HepG2 (cell line): ENCODE data around the gene SLC35B2. TPM values are rescaled to one million over a fixed set of nuclear protein-coding genes. Genes with fewer than 3 reads are reported as not detected.

ENCODE experiments used
- ATAC-seq: fragments of 200-7000 bp; cut with Tn5 transposase; 3 replicates; pipeline ENCODE4 v1.9.1; 2020; ENCODE audit warnings: mild to moderate bottlenecking, moderate library complexity
- BruUV-seq: library from RNA; stranded (reverse); fragments of 400-500 nt; replicated peaks from 2 replicates; lab custom pipeline; 2021; lab: Mats Ljungman, UMichigan
- CTCF ChIA-PET: fragments of 300-600 bp; formaldehyde crosslinking; extraction: SDS; loops from one replicate; lab custom pipeline; 2021; ENCODE audit warnings: low total read pairs, inconsistent platforms, low intra/inter-chr PET ratio; lab: Yijun Ruan, JAX
- POLR2A ChIA-PET: fragments of 350-600 bp; sonication (Branson Sonifier 250); formaldehyde crosslinking; loops from one replicate; lab custom pipeline; 2020; ENCODE audit warnings: antibody characterized with exemption, inconsistent platforms; lab: Yijun Ruan, JAX
- DNase-seq: peaks from one replicate; pipeline ENCODE4 v3.0.0-alpha.2; 2015; ENCODE audit warnings: low spot score
- FAIRE-seq: peaks from 3 replicates; lab custom pipeline; 2011; peaks lifted over from hg19 to GRCh38; lab: Jason Lieb, UNC
- H2AFZ ChIP-seq: one replicate; pipeline ENCODE4 v1.6.1; 2011; ENCODE audit warnings: low read length, inconsistent platforms
- H3K27ac ChIP-seq: fragments of 300-600 bp; 3 replicates; pipeline ENCODE4 v1.8.0; 2011; ENCODE audit warnings: mixed run types, mild to moderate bottlenecking, mixed read lengths, low read length, inconsistent platforms; ENCODE audit not compliant: insufficient read depth; ENCODE audit errors: extremely low read length
- H3K27me3 ChIP-seq, 2 experiments: fragments of 200-600 bp in 1 of 2; 2 replicates in 1 of 2; 3 replicates in 1 of 2; pipeline versions ENCODE4 v1.6.0 to v1.8.0; 2011; ENCODE audit warnings: low read length in 2 of 2, mild to moderate bottlenecking in 2 of 2, moderate library complexity in 2 of 2, inconsistent platforms in 1 of 2; ENCODE audit not compliant: insufficient read depth in 2 of 2, control insufficient read depth in 1 of 2
- H3K36me3 ChIP-seq, 2 experiments: fragments of 200-600 bp in 1 of 2; replicated peaks in 1 of 2; 2 replicates in 1 of 2; 3 replicates in 1 of 2; pipeline versions ENCODE4 v1.5.1 to v1.8.0; 2011; ENCODE audit warnings: low read length in 2 of 2, inconsistent platforms in 1 of 2; ENCODE audit not compliant: insufficient read depth in 2 of 2, control insufficient read depth in 1 of 2
- H3K4me1 ChIP-seq: 2 replicates; pipeline ENCODE4 v1.5.1; 2012; ENCODE audit warnings: low read length, inconsistent platforms; ENCODE audit not compliant: insufficient read depth
- H3K4me2 ChIP-seq: 2 replicates; pipeline ENCODE4 v1.6.0; 2011; ENCODE audit warnings: low read depth, low read length, inconsistent platforms
- H3K4me3 ChIP-seq, 3 experiments: fragments of 200-600 bp in 1 of 3; sonication (generic), shearing (Covaris generic) in 1 of 3; replicated peaks in 1 of 3; 2 replicates each; pipeline ENCODE4 v1.5.1; 2011 to 2016; ENCODE audit warnings: low read length in 3 of 3, inconsistent platforms in 2 of 3, low read depth in 2 of 3, mild to moderate bottlenecking in 2 of 3, control low read depth in 1 of 3, mixed read lengths in 1 of 3; ENCODE audit not compliant: insufficient read depth in 1 of 3
- H3K79me2 ChIP-seq: one replicate; pipeline ENCODE4 v1.6.1; 2011; ENCODE audit warnings: low read length, inconsistent platforms; ENCODE audit not compliant: insufficient read depth
- H3K9ac ChIP-seq: 2 replicates; pipeline ENCODE4 v1.6.0; 2011; ENCODE audit warnings: mild to moderate bottlenecking, low read depth, low read length, inconsistent platforms; ENCODE audit not compliant: insufficient read depth
- H3K9me3 ChIP-seq: 2 replicates; pipeline ENCODE4 v1.5.1; 2012; ENCODE audit warnings: mild to moderate bottlenecking, low read length
- H4K20me1 ChIP-seq: 2 replicates; pipeline ENCODE4 v1.6.0; 2011; ENCODE audit warnings: inconsistent platforms, mild to moderate bottlenecking, low read length, moderate library complexity; ENCODE audit not compliant: insufficient read depth
- AKAP8 ChIP-seq: sonication (generic); formaldehyde crosslinking; IDR thresholded peaks from 2 replicates; pipeline ENCODE4 v1.5.1; 2020; ENCODE audit warnings: mild to moderate bottlenecking, missing genetic modification reagents
- HNRNPUL1 ChIP-seq: fragments of 200-400 bp; formaldehyde crosslinking; IDR thresholded peaks from 2 replicates; pipeline ENCODE4 v1.6.1; 2017; ENCODE audit warnings: low read depth, mild to moderate bottlenecking, low read length, moderate library complexity
- IKZF1 ChIP-seq: fragments of 450-650 bp; IDR thresholded peaks from 2 replicates; pipeline ENCODE4 v1.7.1; 2016
- JDP2 ChIP-seq: sonication (generic); formaldehyde crosslinking; IDR thresholded peaks from 2 replicates; pipeline ENCODE4 v1.8.1; 2022; ENCODE audit warnings: missing genetic modification reagents, borderline replicate concordance
- MZF1 ChIP-seq: sonication (generic); formaldehyde crosslinking; IDR thresholded peaks from 2 replicates; pipeline ENCODE4 v1.8.1; 2023; ENCODE audit warnings: mild to moderate bottlenecking, missing genetic modification reagents, borderline replicate concordance
- NFATC3 ChIP-seq: sonication (generic); formaldehyde crosslinking; IDR thresholded peaks from 2 replicates; pipeline ENCODE4 v1.5.1; 2020; ENCODE audit warnings: mild to moderate bottlenecking, missing genetic modification reagents
- POLR2AphosphoS2 ChIP-seq: IDR thresholded peaks from 2 replicates; pipeline ENCODE4 v1.6.1; 2011; ENCODE audit warnings: low read depth, low read length, improper control_type of control experiment
- POLR2AphosphoS5 ChIP-seq: IDR thresholded peaks from 2 replicates; pipeline ENCODE4 v1.6.1; 2012; ENCODE audit warnings: low read depth, low read length
- SP5 ChIP-seq: IDR thresholded peaks from 2 replicates; pipeline ENCODE4 v1.6.1; 2016; ENCODE audit warnings: low read depth, borderline replicate concordance
- ZBTB20 ChIP-seq: sonication (generic); formaldehyde crosslinking; IDR thresholded peaks from 2 replicates; pipeline ENCODE4 v1.8.1; 2023; ENCODE audit warnings: missing genetic modification reagents, low read depth, mild to moderate bottlenecking, borderline replicate concordance
- ZNF235 ChIP-seq: sonication (generic); formaldehyde crosslinking; IDR thresholded peaks from 2 replicates; pipeline ENCODE4 v1.8.1; 2023; ENCODE audit warnings: mild to moderate bottlenecking, missing genetic modification reagents, borderline replicate concordance
- ZNF589 ChIP-seq: sonication (generic); formaldehyde crosslinking; conservative IDR thresholded peaks from 2 replicates; pipeline ENCODE4 v1.8.0; 2022; ENCODE audit warnings: mild to moderate bottlenecking, moderate library complexity, missing genetic modification reagents
- ZNF782 ChIP-seq: sonication (generic); formaldehyde crosslinking; IDR thresholded peaks from 2 replicates; pipeline ENCODE4 v1.4.0; 2020; ENCODE audit warnings: missing genetic modification reagents, mild to moderate bottlenecking, borderline replicate concordance
- WGBS: methylation state at CpG from one replicate; pipeline ENCODE4 v1.1.6; 2017; ENCODE audit warnings: low lambda C conversion rate; 5-methylcytosine and 5-hydroxymethylcytosine counted together
- in situ Hi-C: cut with HindIII; loops from 2 replicates; pipeline ENCODE4 v1.10.0; 2017; ENCODE audit warnings: low pct_unique_long_range_greater_than_20kb; ENCODE audit not compliant: extremely low pct_ligation_motif_present
- intact Hi-C: fragments of 100-400 bp; cut with micrococcal nuclease; formaldehyde crosslinking; loops from one replicate; pipeline ENCODE4 v1.10.0; 2022; ENCODE audit not compliant: unreplicated experiment
- polyA plus RNA-seq, 8 experiments: library from polyadenylated mRNA; depleted of rRNA in 3 of 8; stranded (reverse) in 7 of 8; unstranded in 1 of 8; fragments of >200 nt; fragmentation: Illumina TruSeq in 4 of 8; extraction: Trizol in 4 of 8; gene quantifications; 2 replicates each; pipeline versions ENCODE4 v1.2.1 to v1.2.3, GENCODE V29; 2011 to 2016; ENCODE audit warnings: low read depth in 4 of 8, missing spikeins in 1 of 8, mixed read lengths in 1 of 8; ENCODE audit not compliant: insufficient read depth in 1 of 8
- total RNA-seq, 5 experiments: library from RNA; depleted of rRNA; stranded (reverse); fragments of >200 nt; fragmentation: Illumina TruSeq; extraction: Trizol; gene quantifications; 2 replicates each; pipeline ENCODE4 v1.2.3, GENCODE V29; 2016; ENCODE audit warnings: low read depth in 1 of 5
- TF ChIP-seq, protein P1 (sequence below): sonication (generic); formaldehyde crosslinking; IDR thresholded peaks from 2 replicates; pipeline ENCODE4 v1.5.0; 2020; ENCODE audit warnings: missing genetic modification reagents
- TF ChIP-seq, protein P2 (sequence below): sonication (generic); formaldehyde crosslinking; IDR thresholded peaks from 2 replicates; pipeline ENCODE4 v1.5.0; 2020; ENCODE audit warnings: missing genetic modification reagents, mild to moderate bottlenecking, borderline replicate concordance
- TF ChIP-seq, protein P3 (sequence below): sonication (generic); formaldehyde crosslinking; IDR thresholded peaks from 2 replicates; pipeline ENCODE4 v1.4.0; 2020; ENCODE audit warnings: low read depth, mild to moderate bottlenecking, missing genetic modification reagents
- TF ChIP-seq, protein P4 (sequence below): sonication (generic); formaldehyde crosslinking; IDR thresholded peaks from 2 replicates; pipeline ENCODE4 v1.5.0; 2020; ENCODE audit warnings: mild to moderate bottlenecking, missing genetic modification reagents

The SLC35B2 gene
- total and polyA plus RNA-seq, 2 of the 13 experiments (the other 11 are each of a cell fraction or from before 2014, with no cell fraction given): 61.1 to 148 TPM

DNA sequence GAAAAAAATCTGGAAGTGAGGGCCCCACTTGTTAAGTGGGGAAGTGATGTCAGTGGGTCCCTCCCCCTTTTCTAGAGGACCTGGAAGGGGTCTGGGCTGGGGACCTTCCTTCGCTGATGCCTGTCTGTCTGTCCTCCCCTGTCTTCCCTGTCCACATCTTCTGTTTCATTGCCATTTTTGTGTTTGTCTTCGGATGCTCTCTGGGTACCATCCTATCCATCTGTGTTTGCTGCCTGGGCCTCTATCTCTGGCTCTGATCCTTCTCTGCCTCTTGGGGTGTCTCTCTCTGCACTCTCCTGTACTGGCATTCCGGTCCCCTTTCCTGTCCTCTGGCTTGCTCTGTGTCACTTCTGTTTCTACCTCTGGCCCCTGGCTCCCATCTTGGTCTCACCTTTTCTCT, 15.2 kb upstream of the SLC35B2 start (continued):
- TF ChIP-seq, protein P1, sequence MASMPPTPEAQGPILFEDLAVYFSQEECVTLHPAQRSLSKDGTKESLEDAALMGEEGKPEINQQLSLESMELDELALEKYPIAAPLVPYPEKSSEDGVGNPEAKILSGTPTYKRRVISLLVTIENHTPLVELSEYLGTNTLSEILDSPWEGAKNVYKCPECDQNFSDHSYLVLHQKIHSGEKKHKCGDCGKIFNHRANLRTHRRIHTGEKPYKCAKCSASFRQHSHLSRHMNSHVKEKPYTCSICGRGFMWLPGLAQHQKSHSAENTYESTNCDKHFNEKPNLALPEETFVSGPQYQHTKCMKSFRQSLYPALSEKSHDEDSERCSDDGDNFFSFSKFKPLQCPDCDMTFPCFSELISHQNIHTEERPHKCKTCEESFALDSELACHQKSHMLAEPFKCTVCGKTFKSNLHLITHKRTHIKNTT: no peak
- no peak for TF ChIP-seq ZBTB20 (CRISPR knock-in tag)
- no peak for TF ChIP-seq HNRNPUL1
- no peak for TF ChIP-seq ZNF235
- TF ChIP-seq, protein P2, sequence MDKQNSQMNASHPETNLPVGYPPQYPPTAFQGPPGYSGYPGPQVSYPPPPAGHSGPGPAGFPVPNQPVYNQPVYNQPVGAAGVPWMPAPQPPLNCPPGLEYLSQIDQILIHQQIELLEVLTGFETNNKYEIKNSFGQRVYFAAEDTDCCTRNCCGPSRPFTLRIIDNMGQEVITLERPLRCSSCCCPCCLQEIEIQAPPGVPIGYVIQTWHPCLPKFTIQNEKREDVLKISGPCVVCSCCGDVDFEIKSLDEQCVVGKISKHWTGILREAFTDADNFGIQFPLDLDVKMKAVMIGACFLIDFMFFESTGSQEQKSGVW (CRISPR knock-in tag): no peak
- TF ChIP-seq NFATC3 (CRISPR knock-in tag): no peak
- TF ChIP-seq ZNF589 (CRISPR knock-in tag): no peak

DNA sequence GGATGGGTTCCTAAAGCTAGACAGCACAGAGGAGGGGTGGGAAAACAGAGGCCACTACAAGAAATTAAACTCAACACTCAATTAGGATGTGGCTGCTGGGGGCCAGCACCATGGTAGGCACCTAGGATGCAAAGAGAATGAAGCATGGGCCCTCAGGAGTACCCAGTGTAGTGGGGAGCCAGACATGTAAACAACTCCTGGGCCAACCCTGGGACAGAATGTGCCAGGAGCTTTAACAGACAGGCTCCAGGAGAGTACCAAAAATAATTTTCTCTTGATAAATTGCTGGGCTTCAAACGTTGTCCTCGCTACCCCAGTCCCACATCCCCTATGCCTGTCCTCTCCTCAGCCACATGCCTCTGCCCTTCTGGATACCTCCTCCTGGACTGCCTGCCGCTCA, 14.6 kb upstream of the SLC35B2 start:
- no TSS peak for BruUV-seq
- Histone ChIP-seq H3K4me1 (peaks cover 41% of the 10 kb centered on the region), H3K79me2 (no peaks in the 10 kb centered on the region), H3K9me3 (no peaks in the 10 kb centered on the region), H3K36me3 (no peaks in the 10 kb centered on the region), H3K4me2 (no peak overlapping the region), H3K27ac (no peak overlapping the region), H2AFZ (no peak overlapping the region), H3K4me3 (no peak overlapping the region), H3K27me3 (peaks cover 27 to 78% of the 10 kb centered on the region in 2 experiments), H4K20me1 (no peaks in the 10 kb centered on the region), H3K9ac (no peak overlapping the region)
- ATAC-seq (no peak), FAIRE-seq (no peak), DNase-seq (no peak)
- in situ Hi-C loops (loop anchor here (5.0 kb wide), 1 partner anchor 65 kb away; no protein-coding TSS in a partner anchor), intact Hi-C loops (no loop called here)
- 7% methylated on average over 3 of the region's 3 CpGs for WGBS
- ChIA-PET CTCF (no interaction called here), POLR2A (no interaction called here)
- TF ChIP-seq ZNF782 (CRISPR knock-in tag) (no peak), MZF1 (no peak), IKZF1 (no peak), POLR2AphosphoS5 (no peak), JDP2 (no peak), AKAP8 (CRISPR knock-in tag) (no peak), POLR2AphosphoS2 (no peak), SP5 (CRISPR knock-in tag) (no peak)
- TF ChIP-seq, protein P3, sequence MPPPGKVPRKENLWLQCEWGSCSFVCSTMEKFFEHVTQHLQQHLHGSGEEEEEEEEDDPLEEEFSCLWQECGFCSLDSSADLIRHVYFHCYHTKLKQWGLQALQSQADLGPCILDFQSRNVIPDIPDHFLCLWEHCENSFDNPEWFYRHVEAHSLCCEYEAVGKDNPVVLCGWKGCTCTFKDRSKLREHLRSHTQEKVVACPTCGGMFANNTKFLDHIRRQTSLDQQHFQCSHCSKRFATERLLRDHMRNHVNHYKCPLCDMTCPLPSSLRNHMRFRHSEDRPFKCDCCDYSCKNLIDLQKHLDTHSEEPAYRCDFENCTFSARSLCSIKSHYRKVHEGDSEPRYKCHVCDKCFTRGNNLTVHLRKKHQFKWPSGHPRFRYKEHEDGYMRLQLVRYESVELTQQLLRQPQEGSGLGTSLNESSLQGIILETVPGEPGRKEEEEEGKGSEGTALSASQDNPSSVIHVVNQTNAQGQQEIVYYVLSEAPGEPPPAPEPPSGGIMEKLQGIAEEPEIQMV (CRISPR knock-in tag): no peak
- TF ChIP-seq, protein P4, sequence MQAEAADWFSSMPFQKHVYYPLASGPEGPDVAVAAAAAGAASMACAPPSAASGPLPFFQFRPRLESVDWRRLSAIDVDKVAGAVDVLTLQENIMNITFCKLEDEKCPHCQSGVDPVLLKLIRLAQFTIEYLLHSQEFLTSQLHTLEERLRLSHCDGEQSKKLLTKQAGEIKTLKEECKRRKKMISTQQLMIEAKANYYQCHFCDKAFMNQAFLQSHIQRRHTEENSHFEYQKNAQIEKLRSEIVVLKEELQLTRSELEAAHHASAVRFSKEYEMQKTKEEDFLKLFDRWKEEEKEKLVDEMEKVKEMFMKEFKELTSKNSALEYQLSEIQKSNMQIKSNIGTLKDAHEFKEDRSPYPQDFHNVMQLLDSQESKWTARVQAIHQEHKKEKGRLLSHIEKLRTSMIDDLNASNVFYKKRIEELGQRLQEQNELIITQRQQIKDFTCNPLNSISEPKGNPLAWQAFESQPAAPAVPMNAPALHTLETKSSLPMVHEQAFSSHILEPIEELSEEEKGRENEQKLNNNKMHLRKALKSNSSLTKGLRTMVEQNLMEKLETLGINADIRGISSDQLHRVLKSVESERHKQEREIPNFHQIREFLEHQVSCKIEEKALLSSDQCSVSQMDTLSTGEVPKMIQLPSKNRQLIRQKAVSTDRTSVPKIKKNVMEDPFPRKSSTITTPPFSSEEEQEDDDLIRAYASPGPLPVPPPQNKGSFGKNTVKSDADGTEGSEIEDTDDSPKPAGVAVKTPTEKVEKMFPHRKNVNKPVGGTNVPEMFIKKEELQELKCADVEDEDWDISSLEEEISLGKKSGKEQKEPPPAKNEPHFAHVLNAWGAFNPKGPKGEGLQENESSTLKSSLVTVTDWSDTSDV (CRISPR knock-in tag): no peak
